H1 (cell line): ENCODE data around the gene PI4KB. TPM values are rescaled to one million over a fixed set of nuclear protein-coding genes. Genes with fewer than 3 reads are reported as not detected.

ENCODE experiments used
- CTCF ChIA-PET: fragments of 300-600 bp; sonication (Branson Sonifier 250); formaldehyde crosslinking; loops from one replicate; lab custom pipeline; 2021; ENCODE audit not compliant: partially characterized antibody; lab: Charles Lee
- POLR2A ChIA-PET: fragments of 300-600 bp; sonication (Branson Sonifier 250); formaldehyde crosslinking; loops from one replicate; lab custom pipeline; 2021; ENCODE audit warnings: inconsistent platforms; ENCODE audit not compliant: partially characterized antibody; lab: Charles Lee
- DNase-seq, 2 experiments: peaks; one replicate each; pipeline versions ENCODE4 v3.0.0 to v3.0.0-alpha.2; 2010 to 2022; ENCODE audit warnings: low spot score in 2 of 2, low read depth in 1 of 2, mixed read lengths in 1 of 2
- FAIRE-seq: peaks from 2 replicates; lab custom pipeline; 2011; peaks lifted over from hg19 to GRCh38; lab: Jason Lieb, UNC
- H2AFZ ChIP-seq: 2 replicates; pipeline ENCODE4 v1.8.1; 2012; ENCODE audit warnings: low read length, inconsistent platforms
- H2AK5ac ChIP-seq: 2 replicates; pipeline ENCODE4 v1.6.1; 2013; ENCODE audit warnings: low read depth, low read length
- H2BK120ac ChIP-seq: replicated peaks from 2 replicates; pipeline ENCODE3; 2013; ENCODE audit warnings: low read depth, low read length, inconsistent platforms
- H2BK12ac ChIP-seq: 2 replicates; pipeline ENCODE4 v1.6.1; 2013; ENCODE audit warnings: low read depth, low read length
- H2BK15ac ChIP-seq: 2 replicates; pipeline ENCODE4 v1.6.1; 2013; ENCODE audit warnings: low read length
- H2BK20ac ChIP-seq: 2 replicates; pipeline ENCODE4 v1.6.1; 2013; ENCODE audit warnings: low read length
- H2BK5ac ChIP-seq: 2 replicates; pipeline ENCODE4 v1.6.1; 2013; ENCODE audit warnings: low read depth, low read length
- H3K14ac ChIP-seq: 2 replicates; pipeline ENCODE4 v1.6.1; 2013; ENCODE audit warnings: inconsistent platforms; ENCODE audit not compliant: insufficient read length
- H3K18ac ChIP-seq: 2 replicates; pipeline ENCODE4 v1.6.1; 2013; ENCODE audit warnings: low read length; ENCODE audit errors: extremely low read depth
- H3K23ac ChIP-seq: 2 replicates; pipeline ENCODE4 v1.6.1; 2013; ENCODE audit warnings: inconsistent platforms; ENCODE audit not compliant: insufficient read length
- H3K23me2 ChIP-seq: 2 replicates; pipeline ENCODE4 v1.6.1; 2013; ENCODE audit warnings: low read depth, low read length
- H3K27ac ChIP-seq: 2 replicates; pipeline ENCODE4 v1.6.1; 2011; ENCODE audit warnings: low read depth, low read length, inconsistent platforms
- H3K27me3 ChIP-seq, 4 experiments: replicated peaks in 1 of 4; 1 replicate in 1 of 4; 2 replicates in 3 of 4; pipeline versions ENCODE4 v1.6.1 to v1.8.1; 2011 to 2013; ENCODE audit warnings: low read length in 3 of 4, mild to moderate bottlenecking in 3 of 4, inconsistent platforms in 2 of 4, mixed read lengths in 2 of 4, moderate library complexity in 1 of 4; ENCODE audit not compliant: control insufficient read depth in 3 of 4, insufficient read depth in 3 of 4; ENCODE audit errors: extremely low read depth in 1 of 4
- H3K36me3 ChIP-seq, 4 experiments: 2 replicates each; pipeline versions ENCODE4 v1.6.1 to v1.8.1; 2011 to 2013; ENCODE audit warnings: mild to moderate bottlenecking in 4 of 4, low read length in 3 of 4, moderate library complexity in 2 of 4, control low read depth in 1 of 4, inconsistent platforms in 1 of 4; ENCODE audit not compliant: insufficient read depth in 4 of 4, control insufficient read depth in 2 of 4
- H3K4ac ChIP-seq: replicated peaks from 2 replicates; pipeline ENCODE3; 2013; ENCODE audit warnings: low read length, low read depth, mixed read lengths, inconsistent platforms; ENCODE audit not compliant: insufficient read length
- H3K4me1 ChIP-seq, 4 experiments: replicated peaks in 1 of 4; 1 replicate in 1 of 4; 2 replicates in 3 of 4; pipeline versions ENCODE4 v1.6.1 to v1.8.1; 2011 to 2013; ENCODE audit warnings: low read length in 3 of 4, inconsistent platforms in 2 of 4, mixed read lengths in 1 of 4; ENCODE audit not compliant: insufficient read depth in 4 of 4, control insufficient read depth in 3 of 4
- H3K4me2 ChIP-seq, 2 experiments: 2 replicates each; pipeline versions ENCODE4 v1.6.1 to v1.8.1; 2011 to 2013; ENCODE audit warnings: low read depth in 2 of 2, low read length in 2 of 2, control low read depth in 1 of 2, inconsistent platforms in 1 of 2, mild to moderate bottlenecking in 1 of 2; ENCODE audit not compliant: insufficient read depth in 1 of 2
- H3K4me3 ChIP-seq, 4 experiments: fragments of 200-600, 300-600 bp in 1 of 4; sonication (generic), shearing (Covaris generic), sonication (Bioruptor Twin) in 1 of 4; 2 replicates each; pipeline versions ENCODE4 v1.5.1 to v1.8.1; 2011 to 2016; ENCODE audit warnings: low read length in 4 of 4, low read depth in 3 of 4, control low read depth in 2 of 4, inconsistent platforms in 2 of 4, mild to moderate bottlenecking in 2 of 4, mixed read lengths in 1 of 4, moderate library complexity in 1 of 4; ENCODE audit not compliant: insufficient read depth in 2 of 4; ENCODE audit errors: extremely low read depth in 1 of 4
- H3K56ac ChIP-seq: replicated peaks from 2 replicates; pipeline ENCODE3; 2013; ENCODE audit warnings: low read depth, mild to moderate bottlenecking, mixed read lengths, low read length, inconsistent platforms; ENCODE audit not compliant: insufficient read length
- H3K79me1 ChIP-seq: 2 replicates; pipeline ENCODE4 v1.6.1; 2013; ENCODE audit warnings: low read depth, low read length, control low read depth
- H3K79me2 ChIP-seq, 2 experiments: 2 replicates each; pipeline versions ENCODE4 v1.6.1 to v1.8.1; 2012 to 2013; ENCODE audit warnings: low read length in 2 of 2, mild to moderate bottlenecking in 2 of 2, inconsistent platforms in 1 of 2; ENCODE audit not compliant: insufficient read depth in 2 of 2, control insufficient read depth in 1 of 2
- H3K9ac ChIP-seq, 4 experiments: replicated peaks in 1 of 4; 1 replicate in 1 of 4; 2 replicates in 3 of 4; pipeline versions ENCODE4 v1.6.1 to v1.8.1; 2011 to 2013; ENCODE audit warnings: low read depth in 3 of 4, low read length in 3 of 4, control low read depth in 2 of 4, mild to moderate bottlenecking in 2 of 4, moderate library complexity in 2 of 4, inconsistent platforms in 1 of 4; ENCODE audit errors: extremely low read depth in 1 of 4
- H3K9me3 ChIP-seq, 2 experiments: 2 replicates each; pipeline versions ENCODE4 v1.6.1 to v1.8.1; 2012 to 2013; ENCODE audit warnings: mild to moderate bottlenecking in 2 of 2, moderate library complexity in 2 of 2, control low read depth in 1 of 2, inconsistent platforms in 1 of 2, low read depth in 1 of 2, low read length in 1 of 2, mixed read lengths in 1 of 2; ENCODE audit not compliant: insufficient read depth in 2 of 2
- H4K20me1 ChIP-seq, 2 experiments: replicated peaks in 1 of 2; 2 replicates each; pipeline versions ENCODE3 to v1.8.1; 2011 to 2013; ENCODE audit warnings: inconsistent platforms in 2 of 2, low read length in 2 of 2, mild to moderate bottlenecking in 1 of 2; ENCODE audit not compliant: insufficient read depth in 2 of 2, control insufficient read depth in 1 of 2
- H4K5ac ChIP-seq: 2 replicates; pipeline ENCODE4 v1.6.1; 2013; ENCODE audit warnings: low read length, low read depth, mixed read lengths, inconsistent platforms; ENCODE audit not compliant: insufficient read length
- H4K8ac ChIP-seq: 2 replicates; pipeline ENCODE4 v1.8.0; 2013; ENCODE audit warnings: mild to moderate bottlenecking, moderate library complexity, low read length, inconsistent platforms; ENCODE audit not compliant: insufficient read depth; ENCODE audit errors: extremely low read depth
- H4K91ac ChIP-seq: replicated peaks from 2 replicates; pipeline ENCODE3; 2013; ENCODE audit warnings: low read length, mixed read lengths, inconsistent platforms; ENCODE audit not compliant: insufficient read length
- BRCA1 ChIP-seq: IDR thresholded peaks from 2 replicates; pipeline ENCODE4 v1.6.1; 2012; ENCODE audit warnings: low read depth, low read length, improper control_type of control experiment
- CBX5 ChIP-seq: fragments of 300-800, 300-1000 bp; sonication (generic); IDR thresholded peaks from 2 replicates; pipeline ENCODE4 v1.7.1; 2016; ENCODE audit warnings: antibody characterized with exemption, low read length, low read depth
- CEBPB ChIP-seq: IDR thresholded peaks from 2 replicates; pipeline ENCODE4 v1.6.1; 2012; ENCODE audit warnings: low read depth, low read length
- EGR1 ChIP-seq: IDR thresholded peaks from 2 replicates; pipeline ENCODE4 v1.6.1; 2011; ENCODE audit warnings: low read depth, low read length, borderline replicate concordance
- GABPA ChIP-seq: IDR thresholded peaks from 2 replicates; pipeline ENCODE4 v1.6.1; 2011; ENCODE audit warnings: mild to moderate bottlenecking, low read length, moderate library complexity, borderline replicate concordance; ENCODE audit not compliant: insufficient read depth
- HDAC6 ChIP-seq: IDR thresholded peaks from one replicate; pipeline ENCODE4 v1.7.1; 2012; ENCODE audit warnings: low read depth, mild to moderate bottlenecking, inconsistent platforms, low read length, moderate library complexity
- NANOG ChIP-seq: IDR thresholded peaks from 2 replicates; pipeline ENCODE4 v1.6.1; 2011; ENCODE audit warnings: low read length, low read depth, mild to moderate bottlenecking, inconsistent platforms; ENCODE audit not compliant: insufficient read depth, poor library complexity, severe bottlenecking
- NRF1 ChIP-seq: IDR thresholded peaks from 2 replicates; pipeline ENCODE4 v1.6.1; 2011; ENCODE audit warnings: mild to moderate bottlenecking, low read depth, low read length, improper control_type of control experiment
- POLR2AphosphoS5 ChIP-seq: IDR thresholded peaks from 2 replicates; pipeline ENCODE4 v1.6.1; 2011; ENCODE audit warnings: low read depth, low read length
- RFX5 ChIP-seq: IDR thresholded peaks from 2 replicates; pipeline ENCODE4 v1.6.1; 2011; ENCODE audit warnings: low read depth, low read length, improper control_type of control experiment, borderline replicate concordance
- RXRA ChIP-seq: IDR thresholded peaks from 2 replicates; pipeline ENCODE4 v1.6.1; 2011; ENCODE audit warnings: low read depth, mild to moderate bottlenecking, low read length, moderate library complexity; ENCODE audit not compliant: insufficient read depth
- SUZ12 ChIP-seq: fragments of 200-600 bp; sonication (generic); IDR thresholded peaks from 2 replicates; pipeline ENCODE4 v1.6.1; 2012; ENCODE audit warnings: mild to moderate bottlenecking, inconsistent platforms, low read length, moderate library complexity, mixed read lengths
- TAF7 ChIP-seq: optimal IDR thresholded peaks from 2 replicates; pipeline ENCODE3; 2011; ENCODE audit warnings: low read depth, mild to moderate bottlenecking, inconsistent platforms, low read length, moderate library complexity, borderline replicate concordance
- WGBS, 2 experiments: shearing (Covaris generic) in 1 of 2; methylation state at CpG; one replicate each; pipeline versions ENCODE4 v1.1.6 to v1.1.7; 2013 to 2015; ENCODE audit warnings: low lambda C conversion rate in 2 of 2, mixed read lengths in 2 of 2, inconsistent platforms in 1 of 2, low coverage in 1 of 2, missing lambda C conversion rate in 1 of 2; ENCODE audit not compliant: insufficient replicate concordance in 2 of 2, insufficient coverage in 1 of 2, insufficient read length in 1 of 2; ENCODE audit errors: extremely low coverage in 1 of 2, missing lambda C conversion rate in 1 of 2; 5-methylcytosine and 5-hydroxymethylcytosine counted together
- polyA plus RNA-seq, 7 experiments: library from polyadenylated mRNA; depleted of rRNA in 3 of 7; stranded (reverse) in 5 of 7; unstranded in 2 of 7; fragments of >200 nt in 5 of 7; fragments of 200-250 nt in 2 of 7; gene quantifications; 1 replicate in 5 of 7; 2 replicates in 1 of 7; 4 replicates in 1 of 7; pipeline versions ENCODE4 v1.2.1 to v1.2.3, GENCODE V29; 2011 to 2013; ENCODE audit warnings: missing spikeins in 2 of 7, mixed read lengths in 2 of 7
- total RNA-seq: library from RNA; stranded (reverse); fragmentation: NEBNext Ultra II Directional; extraction: Animal tissue kit (Norgen Biotek cat#: 25700); gene quantifications from 2 replicates; pipeline ENCODE4 v1.2.1, GENCODE V29; 2021

PI4KB gene
- total and polyA plus RNA-seq, 2 of the 8 experiments (the other 6 are each of a cell fraction or from before 2014, with no cell fraction given), result 30.1 to 37.1 TPM

GRCh38 chr1:151286619-151287340 is 40.4 kb downstream of the PI4KB start:
- no peak overlapping the region for H3K27ac ChIP-seq
- H4K91ac ChIP-seq, result no peak overlapping the region
- ChIA-PET CTCF (interaction anchor here (1.6 to 1.8 kb wide), 2 partner anchors 10 to 54 kb away, joined by 5 read pairs; no protein-coding TSS in a partner anchor), POLR2A (interaction anchor here (1.0 to 11.6 kb wide), 9 partner anchors 9 to 121 kb away, joined by 3 to 213 read pairs (median 4); partner anchors contain the start of genes LYSMD1 and SCNM1)
- no peak overlapping the region for H3K56ac ChIP-seq
- no peak overlapping the region for H2BK15ac ChIP-seq
- no peak overlapping the region for H2AFZ ChIP-seq
- H3K4me2 ChIP-seq, result no peak overlapping the region
- peaks cover 24 to 65% (median 44%) of the 10 kb centered on the region in 4 experiments for H3K36me3 ChIP-seq
- H3K4ac ChIP-seq, result no peak overlapping the region
- no peak overlapping the region for H2BK5ac ChIP-seq
- no peak overlapping the region for H3K14ac ChIP-seq
- DNase-seq, result no peak
- H3K79me1 ChIP-seq, result peaks cover 14% of the 10 kb centered on the region; the same call in 1 of the 2 replicates
- H4K20me1 ChIP-seq, result peaks cover 7 to 32% of the 10 kb centered on the region in 2 experiments
- H3K9ac ChIP-seq, result no peak overlapping the region
- H2BK120ac ChIP-seq, result no peak overlapping the region
- H2BK12ac ChIP-seq, result no peak overlapping the region
- no peak overlapping the region for H4K5ac ChIP-seq
- WGBS, 2 experiments, result 95% methylated on average over 10 of the region's 10 CpGs; no CpG with 5 or more reads in 1 of the 2 experiments
- H3K18ac ChIP-seq, result no peak overlapping the region
- H3K23ac ChIP-seq, result no peak overlapping the region
- H3K4me1 ChIP-seq, result peaks cover 5 to 12% (median 7%) of the 10 kb centered on the region in 4 experiments; a peak in 6 of 7 replicates
- no peak overlapping the region for H3K4me3 ChIP-seq
- no peaks in the 10 kb centered on the region for H3K27me3 ChIP-seq
- no peak for FAIRE-seq
- H2BK20ac ChIP-seq, result no peak overlapping the region
- peak overlapping the region; percentile 45; the same call in 1 of the 2 replicates for H4K8ac ChIP-seq
- no peak overlapping the region for H2AK5ac ChIP-seq
- no peaks in the 10 kb centered on the region for H3K9me3 ChIP-seq
- peaks cover 0 to 34% of the 10 kb centered on the region in 2 experiments; a peak in 2 of 4 replicates for H3K79me2 ChIP-seq
- peaks cover 7% of the 10 kb centered on the region; the same call in 1 of the 2 replicates for H3K23me2 ChIP-seq
- TF ChIP-seq NRF1 (no peak), RFX5 (no peak), EGR1 (no peak), RXRA (no peak), CEBPB (no peak), TAF7 (no peak), POLR2AphosphoS5 (no peak), CBX5 (no peak), HDAC6 (no peak), BRCA1 (no peak), SUZ12 (no peak), NANOG (no peak), GABPA (no peak)
